Measurements from ENCODE around the gene SLITRK6. TPM values are rescaled to one million over a fixed set of nuclear protein-coding genes. Genes with fewer than 3 reads are reported as not detected.

SLITRK6 gene
- total and polyA plus RNA-seq, 2 of the 8 experiments (the other 6 are each of a cell fraction or from before 2014, with no cell fraction given) = 0.11 to 0.17 TPM

DNA sequence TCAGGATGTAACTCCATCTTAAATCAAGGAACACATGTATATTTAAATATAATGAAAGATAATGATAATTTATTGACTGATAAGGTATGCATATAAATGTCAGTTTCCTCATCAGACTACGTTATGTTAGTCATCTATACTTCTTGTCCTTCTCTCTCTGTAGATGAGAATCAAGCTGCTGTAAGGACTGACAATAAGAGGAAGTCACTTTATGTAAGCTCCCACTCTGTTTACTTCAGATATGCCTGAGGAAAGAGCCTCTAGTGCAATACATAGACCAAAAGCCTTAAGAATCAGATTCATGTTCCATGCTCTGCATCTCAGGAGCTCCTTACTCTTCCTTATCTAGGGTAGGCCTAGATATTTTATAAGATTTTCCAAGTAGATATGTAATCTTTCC lies 9.6 kb upstream of the SLITRK6 start:
- Histone ChIP-seq H4K5ac (ENCODE audit: insufficient read length, low read depth, low read length) (no peak overlapping the region), H2BK15ac (ENCODE audit: low read length) (no peak overlapping the region), H3K9ac (replicated peaks in 1 of 4; ENCODE audit: extremely low read depth in 1 of 4, low read depth in 3 of 4, low read length in 3 of 4) (no peak overlapping the region), H3K4me1 (replicated peaks in 1 of 4; ENCODE audit: control insufficient read depth in 3 of 4, insufficient read depth in 4 of 4, low read length in 3 of 4) (no peaks in the 10 kb centered on the region), H3K4me2 (ENCODE audit: insufficient read depth in 1 of 2, low read depth in 2 of 2, low read length in 2 of 2) (no peak overlapping the region), H2BK12ac (ENCODE audit: low read depth, low read length) (no peak overlapping the region), H3K4me3 (ENCODE audit: extremely low read depth in 1 of 4, insufficient read depth in 2 of 4, low read depth in 3 of 4, low read length in 4 of 4) (no peak overlapping the region), H2BK5ac (ENCODE audit: low read depth, low read length) (no peak overlapping the region), H3K18ac (ENCODE audit: extremely low read depth, low read length) (no peak overlapping the region), H3K9me3 (ENCODE audit: insufficient read depth in 2 of 2, low read depth in 1 of 2, low read length in 1 of 2) (no peaks in the 10 kb centered on the region), H4K91ac (replicated peaks; ENCODE audit: insufficient read length, low read length) (no peak overlapping the region), H4K8ac (ENCODE audit: extremely low read depth, insufficient read depth, low read length) (no peak overlapping the region), H4K20me1 (replicated peaks in 1 of 2; ENCODE audit: control insufficient read depth in 1 of 2, insufficient read depth in 2 of 2, low read length in 2 of 2) (no peaks in the 10 kb centered on the region), H2AFZ (ENCODE audit: low read length) (no peak overlapping the region), H2AK5ac (ENCODE audit: low read depth, low read length) (no peak overlapping the region), H3K23me2 (ENCODE audit: low read depth, low read length) (no peaks in the 10 kb centered on the region), H3K27me3 (replicated peaks in 1 of 4; ENCODE audit: control insufficient read depth in 3 of 4, extremely low read depth in 1 of 4, insufficient read depth in 3 of 4, low read length in 3 of 4) (no peaks in the 10 kb centered on the region), H2BK20ac (ENCODE audit: low read length) (no peak overlapping the region), H3K36me3 (ENCODE audit: control insufficient read depth in 2 of 4, insufficient read depth in 4 of 4, low read length in 3 of 4) (no peaks in the 10 kb centered on the region), H3K27ac (ENCODE audit: low read depth, low read length) (no peak overlapping the region), H2BK120ac (replicated peaks; ENCODE audit: low read depth, low read length) (no peak overlapping the region), H3K79me1 (ENCODE audit: low read depth, low read length) (no peaks in the 10 kb centered on the region), H3K14ac (ENCODE audit: insufficient read length) (no peak overlapping the region), H3K56ac (replicated peaks; ENCODE audit: insufficient read length, low read depth, low read length) (no peak overlapping the region), H3K4ac (replicated peaks; ENCODE audit: insufficient read length, low read depth, low read length) (no peak overlapping the region), H3K79me2 (ENCODE audit: control insufficient read depth in 1 of 2, insufficient read depth in 2 of 2, low read length in 2 of 2) (no peaks in the 10 kb centered on the region), H3K23ac (ENCODE audit: insufficient read length) (no peak overlapping the region)
- 95% methylated on average over 1 of the region's 1 CpG; no CpG with 5 or more reads in 1 of the 2 experiments for WGBS, 2 experiments (ENCODE audit: extremely low coverage in 1 of 2, insufficient coverage in 1 of 2, insufficient read length in 1 of 2, insufficient replicate concordance in 2 of 2, low coverage in 1 of 2, low lambda C conversion rate in 2 of 2, missing lambda C conversion rate in 1 of 2)
- POLR2A ChIA-PET (ENCODE audit: partially characterized antibody) = no interaction called here
- DNase-seq (ENCODE audit: low read depth in 1 of 2, low spot score in 2 of 2) = no peak
- no peak for FAIRE-seq
- CTCF ChIA-PET (ENCODE audit: partially characterized antibody) = interaction anchor here (1.0 to 2.0 kb wide), 4 partner anchors 10 to 964 kb away, joined by 4 to 6 read pairs (median 4); partner anchors contain the start of gene SLITRK6
- TF ChIP-seq RAD21 (IDR thresholded peaks at IDR 0.05 in 1 of 2, conservative IDR thresholded peaks at IDR 0.05 in 1 of 2; ENCODE audit: low read depth in 2 of 2, low read length in 2 of 2) (no peak), SIN3A (conservative IDR thresholded peaks at IDR 0.05 in 1 of 2, IDR thresholded peaks at IDR 0.05 in 1 of 2; ENCODE audit: low read depth in 1 of 2, low read length in 2 of 2) (no peak), TAF1 (IDR thresholded peaks at IDR 0.05; ENCODE audit: low read depth, low read length) (no peak), NANOG (IDR thresholded peaks at IDR 0.05; ENCODE audit: insufficient read depth, low read depth, low read length, poor library complexity, severe bottlenecking) (no peak), TBP (IDR thresholded peaks at IDR 0.05; ENCODE audit: low read depth, low read length) (no peak), ASH2L (IDR thresholded peaks at IDR 0.05; ENCODE audit: low read length) (no peak), SP4 (IDR thresholded peaks at IDR 0.05; ENCODE audit: low read length) (no peak), CBX5 (IDR thresholded peaks at IDR 0.05; ENCODE audit: low read depth, low read length) (no peak), CTBP2 (IDR thresholded peaks at IDR 0.05; ENCODE audit: borderline replicate concordance, insufficient read depth, insufficient read length, low read length) (no peak), SP2 (IDR thresholded peaks at IDR 0.05; ENCODE audit: low read length) (no peak), TAF7 (optimal IDR thresholded peaks at IDR 0.05; ENCODE audit: borderline replicate concordance, low read depth, low read length) (no peak), ZNF274 (IDR thresholded peaks at IDR 0.05; ENCODE audit: borderline replicate concordance, extremely low read depth, low read length) (no peak), SIX5 (IDR thresholded peaks at IDR 0.05; ENCODE audit: low read depth, low read length) (no peak)
- TF ChIP-seq, protein P1, sequence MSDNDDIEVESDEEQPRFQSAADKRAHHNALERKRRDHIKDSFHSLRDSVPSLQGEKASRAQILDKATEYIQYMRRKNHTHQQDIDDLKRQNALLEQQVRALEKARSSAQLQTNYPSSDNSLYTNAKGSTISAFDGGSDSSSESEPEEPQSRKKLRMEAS (IDR thresholded peaks at IDR 0.05) = no peak

Measured in H1 (cell line).